ENCODE results near the gene OR9A4.

The OR9A4 gene

DNA sequence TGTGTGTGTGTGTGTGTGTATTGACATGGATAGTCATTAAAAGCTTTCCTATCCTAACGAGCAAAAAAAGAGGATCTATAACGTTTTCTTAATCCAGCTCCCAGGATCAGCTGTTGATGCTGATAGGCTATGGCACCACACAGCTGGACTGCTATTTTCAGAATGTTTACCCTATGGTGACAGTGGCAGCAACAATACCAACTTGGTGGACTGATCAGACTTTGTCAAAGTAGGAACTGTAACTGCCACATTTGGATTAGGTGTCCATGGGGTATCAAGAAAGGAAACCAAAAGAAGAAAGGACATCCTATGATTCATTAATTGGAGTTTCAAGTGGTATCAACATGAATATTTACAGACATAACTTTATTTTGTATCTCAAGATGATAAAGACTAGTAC is 33.3 kb downstream of the OR9A4 start:
- no peak for DNase-seq

- no peak for DNase-seq
Observed at GRCh38 chr7:141949911-141950310, 33.7 kb downstream of the OR9A4 start.

DNA sequence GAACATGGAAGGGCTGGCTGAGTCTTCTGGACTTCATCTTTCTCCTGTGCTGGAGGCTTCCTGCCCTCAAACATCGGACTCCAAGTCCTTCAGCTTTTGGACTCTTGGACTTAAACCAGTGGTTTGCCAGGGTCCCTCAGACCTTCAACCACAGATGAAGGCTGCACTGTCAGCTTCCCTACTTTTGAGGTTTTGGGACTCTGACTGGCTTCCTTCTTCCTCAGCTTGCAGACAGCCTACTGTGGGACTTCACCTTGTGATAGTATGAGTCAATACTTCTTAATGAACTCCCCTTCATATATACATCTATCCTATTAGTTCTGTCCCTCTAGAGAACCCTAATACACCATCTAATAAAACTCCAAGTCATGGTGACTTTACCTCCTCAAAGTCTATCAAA is 34.6 kb downstream of the OR9A4 start:
- DNase-seq: peak; percentile 28

DNA sequence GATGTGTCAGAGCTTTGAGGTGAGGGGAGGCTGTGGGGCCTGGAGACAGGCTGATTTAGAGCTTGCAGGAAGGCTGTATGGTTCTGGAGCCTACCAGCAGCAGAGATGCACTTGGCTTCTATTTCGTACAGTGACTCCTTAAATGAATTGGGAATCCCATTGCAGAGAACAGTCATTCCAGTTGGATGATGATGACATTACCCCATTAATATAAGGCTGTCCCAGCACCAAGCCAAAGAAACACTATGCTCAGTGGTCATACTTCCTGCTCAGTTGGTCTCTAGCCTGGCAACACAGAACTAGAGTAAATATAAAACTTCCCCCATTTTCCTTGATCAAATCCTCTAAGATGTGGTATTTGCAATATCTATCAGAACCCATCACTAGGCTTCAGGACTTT is 36.3 kb downstream of the OR9A4 start:
- no peak for DNase-seq

- DNase-seq: no peak
Observed at GRCh38 chr7:141954334-141954733, 38.1 kb downstream of the OR9A4 start.

DNA sequence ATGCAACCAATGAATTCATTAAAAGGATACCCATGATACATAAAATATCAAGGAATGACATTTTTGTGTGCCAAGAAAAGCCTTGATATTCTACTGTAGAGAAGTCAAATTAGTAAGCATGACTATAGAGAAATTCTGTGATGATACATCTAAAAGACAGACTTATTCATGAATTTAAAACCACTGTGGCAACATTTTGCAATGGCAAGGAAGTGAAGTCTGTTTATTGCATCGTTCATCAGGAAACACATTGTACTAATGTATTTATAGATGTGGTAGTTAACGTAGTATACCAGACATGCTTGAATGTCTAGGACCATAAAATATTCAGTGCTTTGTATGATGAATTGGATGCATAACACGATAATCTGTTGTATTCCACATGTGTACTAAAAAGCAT is 39.9 kb downstream of the OR9A4 start:
- no peak for DNase-seq

DNA sequence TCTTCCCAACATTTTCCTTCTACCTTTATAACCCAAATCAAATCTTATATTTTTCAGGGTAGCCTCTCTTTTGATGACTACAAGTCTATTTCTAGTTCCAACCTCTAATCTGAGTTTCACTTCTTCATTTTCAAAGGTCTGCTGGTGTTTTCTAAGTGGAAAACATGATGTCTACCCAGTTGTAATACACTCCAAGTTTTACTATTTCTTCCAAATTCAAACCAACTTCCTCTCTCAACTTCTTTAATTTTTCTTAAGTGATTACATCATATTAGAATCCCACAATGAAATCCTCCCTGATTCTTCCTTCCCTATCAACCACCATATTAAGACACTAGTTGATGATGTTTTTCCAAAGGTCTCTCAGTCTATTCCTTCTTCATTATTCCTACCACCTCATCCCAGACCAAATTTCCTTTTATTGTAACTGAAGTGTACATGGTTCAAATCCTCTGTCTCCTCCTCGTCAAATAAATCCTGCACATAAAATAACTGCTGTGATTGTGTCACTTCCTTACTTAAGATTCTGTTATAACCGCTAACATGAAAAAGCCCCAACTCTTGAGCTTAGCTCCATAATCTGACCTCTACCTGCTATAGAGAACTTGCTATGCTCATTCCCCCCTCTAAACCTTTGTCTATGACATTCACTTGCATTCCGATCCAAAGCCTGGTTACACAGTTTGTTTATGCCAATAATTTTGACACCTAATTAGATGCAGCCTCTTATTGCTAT is 44.7 kb downstream of the OR9A4 start:
- no peak for DNase-seq
